Left ventricle myocardium superior (tissue), 1 donor: Measurements from ENCODE around the gene ARID3B. TPM values are rescaled to one million over a fixed set of nuclear protein-coding genes. Genes with fewer than 3 reads are reported as not detected.

ENCODE experiments used
- total RNA-seq: library from RNA; stranded (reverse); fragmentation: NEBNext Ultra II Directional; extraction: Animal tissue kit (Norgen Biotek cat#: 25700); gene quantifications from one replicate; pipeline ENCODE4 v1.2.1, GENCODE V29; 2021
- donor health status: DM: no; HTN: yes; CAD: no; lungs with severe emphysema.

Gene ARID3B
- total RNA-seq, 1 donor from 2014 or later: 2.0 TPM

Other genes with a start within 250 kb of the ARID3B start
- 0.55 TPM for gene CYP11A1, start 173.6 kb upstream of the ARID3B start, total RNA-seq
- 1.3 TPM for gene SEMA7A, start 107.3 kb upstream of the ARID3B start, total RNA-seq
- 55.1 TPM for gene UBL7, start 80.1 kb upstream of the ARID3B start, total RNA-seq
- 55.3 TPM for gene CLK3, start 74.6 kb downstream of the ARID3B start, total RNA-seq
- gene EDC3, start 154.8 kb downstream of the ARID3B start, total RNA-seq: 16.1 TPM
- gene CYP1A1, start 184.3 kb downstream of the ARID3B start, total RNA-seq: 0.45 TPM
- not detected for gene CYP1A2, start 207.6 kb downstream of the ARID3B start, total RNA-seq
- 45.8 TPM for gene CSK, start 240.9 kb downstream of the ARID3B start, total RNA-seq